ENCODE measurements around the gene DUSP1.

DNA sequence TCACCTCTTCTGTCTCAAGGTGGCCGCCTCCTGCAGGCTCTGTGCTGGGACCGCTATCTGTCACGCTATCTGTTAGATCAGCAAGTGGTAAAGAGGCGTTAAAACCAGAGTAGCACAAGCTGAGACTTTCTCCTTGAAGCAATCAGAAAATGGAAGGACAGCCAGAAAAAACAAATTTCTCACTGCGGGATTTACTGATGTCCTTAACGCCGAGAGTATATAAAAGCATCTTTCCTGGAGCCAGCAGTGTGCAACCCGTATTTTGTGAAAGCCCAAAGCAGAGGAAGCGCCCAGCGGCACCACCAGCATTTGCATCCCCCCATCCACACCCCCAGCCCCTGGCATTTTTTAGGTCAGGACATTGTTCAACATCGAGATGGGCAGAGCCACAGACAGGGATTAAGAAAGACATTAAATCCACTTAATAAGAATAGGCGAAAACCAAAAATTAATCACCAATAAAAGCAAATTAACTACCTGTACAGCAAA is 48.6 kb downstream of the DUSP1 start:
- TF ChIP-seq CTCF (IDR thresholded peaks at IDR 0.05 in 8 of 11, conservative IDR thresholded peaks at IDR 0.05 in 3 of 11) = no peak
- no peak for TF ChIP-seq POLR2A (IDR thresholded peaks at IDR 0.05)

All from spleen (tissue), 7 donors.